Neutrophil (primary cell): ENCODE data around the gene ALB.
"Not testable (repeated sequence)": the region's sequence is repeated elsewhere in the genome, so short reads cannot be mapped to it uniquely, and the experiment has no call there.

ENCODE experiments used
- H3K27ac ChIP-seq: fragments of 200-600 bp; sonication (generic); 2 replicates; pipeline ENCODE4 v1.5.1; 2016; ENCODE audit warnings: mild to moderate bottlenecking, moderate library complexity
- H3K27me3 ChIP-seq: fragments of 200-600 bp; sonication (generic); 2 replicates; pipeline ENCODE4 v1.6.0; 2016; ENCODE audit warnings: mild to moderate bottlenecking
- H3K36me3 ChIP-seq: fragments of 200-600 bp; sonication (generic); 2 replicates; pipeline ENCODE4 v1.5.1; 2017
- H3K4me1 ChIP-seq, 2 experiments: fragments of 200-600 bp in 1 of 2; sonication (generic) in 1 of 2; 1 replicate in 1 of 2; 2 replicates in 1 of 2; pipeline versions ENCODE4 v1.5.1 to v1.6.1; 2013 to 2016; ENCODE audit warnings: low read depth in 1 of 2, low read length in 1 of 2, mild to moderate bottlenecking in 1 of 2, moderate library complexity in 1 of 2; ENCODE audit not compliant: control insufficient read depth in 1 of 2, insufficient read depth in 1 of 2
- H3K4me3 ChIP-seq, 2 experiments: fragments of 200-600 bp in 1 of 2; sonication (generic) in 1 of 2; 1 replicate in 1 of 2; 2 replicates in 1 of 2; pipeline ENCODE4 v1.5.1; 2013 to 2016; ENCODE audit warnings: low read depth in 1 of 2, low read length in 1 of 2, mild to moderate bottlenecking in 1 of 2, moderate library complexity in 1 of 2
- H3K9me3 ChIP-seq: fragments of 200-600 bp; sonication (generic); 2 replicates; pipeline ENCODE4 v1.5.1; 2016
- CTCF ChIP-seq: fragments of 200-600 bp; sonication (generic); IDR thresholded peaks from 2 replicates; pipeline ENCODE4 v1.5.1; 2016; ENCODE audit warnings: antibody characterized with exemption

Gene ALB

DNA sequence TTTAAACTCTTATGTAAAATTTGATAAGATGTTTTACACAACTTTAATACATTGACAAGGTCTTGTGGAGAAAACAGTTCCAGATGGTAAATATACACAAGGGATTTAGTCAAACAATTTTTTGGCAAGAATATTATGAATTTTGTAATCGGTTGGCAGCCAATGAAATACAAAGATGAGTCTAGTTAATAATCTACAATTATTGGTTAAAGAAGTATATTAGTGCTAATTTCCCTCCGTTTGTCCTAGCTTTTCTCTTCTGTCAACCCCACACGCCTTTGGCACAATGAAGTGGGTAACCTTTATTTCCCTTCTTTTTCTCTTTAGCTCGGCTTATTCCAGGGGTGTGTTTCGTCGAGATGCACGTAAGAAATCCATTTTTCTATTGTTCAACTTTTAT is at the start of gene ALB:
Gene ALB (plus strand): TSS at position 246 of the 400 bp plus-strand sequence. CDS start 41 bp downstream, at position 287.
- H3K36me3 ChIP-seq = no peaks in the 10 kb centered on the region
- no peak for TF ChIP-seq CTCF
- H3K27me3 ChIP-seq = no peaks in the 10 kb centered on the region
- no peak within 1 kb of the TSS for H3K27ac ChIP-seq
- H3K4me1 ChIP-seq = no peaks in the 10 kb centered on the region
- no peak within 1 kb of the TSS for H3K4me3 ChIP-seq
- no peaks in the 10 kb centered on the region for H3K9me3 ChIP-seq

DNA sequence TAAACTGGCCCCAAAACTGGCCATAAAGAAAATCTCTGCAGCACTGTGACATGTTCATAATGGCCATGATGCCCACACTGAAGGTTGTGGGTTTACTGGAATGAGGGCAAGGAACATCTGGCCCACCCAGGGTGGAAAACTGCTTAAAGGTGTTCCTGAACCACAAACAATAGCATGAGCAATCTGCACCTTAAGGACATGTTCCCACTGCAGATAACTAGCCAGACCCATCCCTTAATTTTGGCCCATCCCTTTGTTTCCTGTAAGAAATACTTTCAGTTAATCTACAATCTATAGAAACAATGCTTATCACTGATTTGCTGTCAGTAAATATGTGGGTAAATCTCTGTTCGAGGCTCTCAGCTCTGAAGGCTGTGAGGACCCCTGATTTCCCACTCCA is 46.9 kb upstream of the ALB start:
- not testable (repeated sequence) for H3K36me3 ChIP-seq, H3K4me1 ChIP-seq, H3K9me3 ChIP-seq, H3K27me3 ChIP-seq, H3K27ac ChIP-seq, H3K4me3 ChIP-seq

GRCh38 chr4:73369506-73370199 is 34.4 kb upstream of the ALB start:
- not testable (repeated sequence) for H3K36me3 ChIP-seq, H3K9me3 ChIP-seq, H3K27ac ChIP-seq, H3K4me1 ChIP-seq, H3K4me3 ChIP-seq, H3K27me3 ChIP-seq

DNA sequence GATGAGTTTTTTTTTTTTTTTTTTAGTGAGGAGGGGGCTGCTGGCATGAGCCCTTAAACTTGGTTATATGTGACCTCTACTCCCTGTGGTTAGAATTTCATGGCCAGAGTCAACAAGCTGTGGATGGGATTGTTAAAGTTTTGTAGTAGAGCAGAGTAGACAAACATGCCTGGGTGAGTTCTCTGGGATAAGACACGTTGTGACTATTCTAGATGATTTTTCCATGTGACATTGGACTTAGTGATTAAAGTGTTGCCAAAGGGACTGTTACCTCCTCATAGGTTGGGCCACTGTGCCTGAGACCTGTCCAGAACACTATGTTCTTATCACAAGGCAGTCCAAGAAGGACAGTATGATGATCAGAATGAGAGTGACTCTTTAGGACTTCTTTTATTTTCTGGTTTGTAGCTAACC is 28.8 kb upstream of the ALB start:
- no peaks in the 10 kb centered on the region for H3K36me3 ChIP-seq
- no peaks in the 10 kb centered on the region for H3K4me1 ChIP-seq
- no peaks in the 10 kb centered on the region for H3K9me3 ChIP-seq
- H3K27me3 ChIP-seq = no peaks in the 10 kb centered on the region
- no peak overlapping the region for H3K4me3 ChIP-seq
- no peak for TF ChIP-seq CTCF
- no peak overlapping the region for H3K27ac ChIP-seq

- TF ChIP-seq CTCF = no peak
- H3K27ac ChIP-seq = no peak overlapping the region
- no peaks in the 10 kb centered on the region for H3K36me3 ChIP-seq
- H3K9me3 ChIP-seq = no peaks in the 10 kb centered on the region
- H3K4me1 ChIP-seq = no peaks in the 10 kb centered on the region
- H3K27me3 ChIP-seq = no peaks in the 10 kb centered on the region
- H3K4me3 ChIP-seq = no peak overlapping the region
Observed at GRCh38 chr4:73376251-73376650, 27.8 kb upstream of the ALB start.

- no peaks in the 10 kb centered on the region for H3K9me3 ChIP-seq
- TF ChIP-seq CTCF = no peak
- H3K36me3 ChIP-seq = no peaks in the 10 kb centered on the region
- no peaks in the 10 kb centered on the region for H3K4me1 ChIP-seq
- no peaks in the 10 kb centered on the region for H3K27me3 ChIP-seq
- no peak overlapping the region for H3K27ac ChIP-seq
- H3K4me3 ChIP-seq = no peak overlapping the region
Observed at GRCh38 chr4:73376976-73377375, 27.1 kb upstream of the ALB start.
